T-helper 1 cell (primary cell): ENCODE measurements around the gene HELZ2.
"Not testable (repeated sequence)": the region's sequence is repeated elsewhere in the genome, so short reads cannot be mapped to it uniquely, and the experiment has no call there.

ENCODE experiments used
- DNase-seq, 5 donors: peaks; one replicate each; pipeline ENCODE4 v3.0.0-alpha.2; 2012 to 2020
- total RNA-seq, 4 donors: gene quantifications; one replicate each; lab custom pipeline; 2026; lab: John Stamatoyannopoulos, UW

The HELZ2 gene
- total RNA-seq: 123 to 170 (median 152) reads per million in 4 donors

- peak; percentile 51 to 63 (median 60) for DNase-seq
Observed at GRCh38 chr20:63574156-63574828, at the start of gene HELZ2. TSS of gene HELZ2 (minus strand) at chr20:63574239. CDS start at chr20:63572385, 1,854 bp downstream.

- no peak for DNase-seq
Observed at GRCh38 chr20:63622732-63623131, 48.7 kb upstream of the HELZ2 start.

- no peak for DNase-seq
Observed at GRCh38 chr20:63622096-63622495, 48.1 kb upstream of the HELZ2 start.

- no peak for DNase-seq
Observed at GRCh38 chr20:63620991-63621390, 47.0 kb upstream of the HELZ2 start.

- no peak for DNase-seq
Observed at GRCh38 chr20:63619505-63619904, 45.5 kb upstream of the HELZ2 start.

- no peak for DNase-seq
Observed at GRCh38 chr20:63619086-63619485, 45.0 kb upstream of the HELZ2 start.

GRCh38 chr20:63618291-63618980, 44.4 kb upstream of the HELZ2 start:
- DNase-seq: no peak

GRCh38 chr20:63617876-63618265, 43.8 kb upstream of the HELZ2 start:
- no peak for DNase-seq

GRCh38 chr20:63617092-63617875, 43.2 kb upstream of the HELZ2 start:
- no peak for DNase-seq

GRCh38 chr20:63613863-63614594, 40.0 kb upstream of the HELZ2 start:
- DNase-seq: not testable (repeated sequence)

- no peak for DNase-seq
Observed at GRCh38 chr20:63612276-63612931, 38.4 kb upstream of the HELZ2 start.

GRCh38 chr20:63611646-63612045, 37.6 kb upstream of the HELZ2 start:
- no peak for DNase-seq

- DNase-seq: no peak
Observed at GRCh38 chr20:63610581-63611435, 36.8 kb upstream of the HELZ2 start.

GRCh38 chr20:63606686-63607085, 32.6 kb upstream of the HELZ2 start:
- no peak for DNase-seq

- no peak for DNase-seq
Observed at GRCh38 chr20:63602321-63602720, 28.3 kb upstream of the HELZ2 start.

- peak in 1 of 5 donors; percentile 4 for DNase-seq
Observed at GRCh38 chr20:63601679-63602078, 27.6 kb upstream of the HELZ2 start.

GRCh38 chr20:63599396-63600050, 25.5 kb upstream of the HELZ2 start:
- DNase-seq: no peak

- no peak for DNase-seq
Observed at GRCh38 chr20:63598479-63599395, 24.7 kb upstream of the HELZ2 start.

GRCh38 chr20:63597651-63598478, 23.8 kb upstream of the HELZ2 start:
- DNase-seq: no peak
